ACC112 (cell line): ENCODE results near the gene CLEC18C.
"Not testable (repeated sequence)": the region's sequence is repeated elsewhere in the genome, so short reads cannot be mapped to it uniquely, and the experiment has no call there.

Experiments
- H2AFZ ChIP-seq: fragments of 200-600 bp; sonication (generic); one replicate; pipeline ENCODE4 v1.6.0; 2017; ENCODE audit warnings: antibody characterized with exemption, low read length; ENCODE audit not compliant: unreplicated experiment
- H3K27ac ChIP-seq: fragments of 200-600 bp; sonication (generic); 2 replicates; pipeline ENCODE4 v1.5.1; 2014; ENCODE audit warnings: low read depth, mild to moderate bottlenecking, antibody characterized with exemption, low read length, moderate library complexity
- H3K27me3 ChIP-seq: fragments of 200-600 bp; sonication (generic); 2 replicates; pipeline ENCODE4 v1.6.1; 2014; ENCODE audit warnings: mild to moderate bottlenecking, antibody characterized with exemption, low read length, moderate library complexity, mixed read lengths; ENCODE audit not compliant: insufficient read depth
- H3K36me3 ChIP-seq: fragments of 200-600 bp; sonication (generic); 2 replicates; pipeline ENCODE4 v1.6.1; 2016; ENCODE audit warnings: mild to moderate bottlenecking, antibody characterized with exemption, low read length, moderate library complexity, mixed read lengths; ENCODE audit not compliant: insufficient read depth
- H3K4me1 ChIP-seq: fragments of 200-600 bp; sonication (generic); one replicate; pipeline ENCODE4 v1.6.1; 2016; ENCODE audit warnings: low read length, mixed read lengths; ENCODE audit not compliant: insufficient read depth, unreplicated experiment, control insufficient read depth
- H3K4me3 ChIP-seq: fragments of 200-600 bp; sonication (generic); 2 replicates; pipeline ENCODE4 v1.5.1; 2014; ENCODE audit warnings: mild to moderate bottlenecking, low read depth, low read length
- H3K79me2 ChIP-seq: fragments of 200-600 bp; sonication (generic); one replicate; pipeline ENCODE4 v1.6.0; 2016; ENCODE audit warnings: low read length; ENCODE audit not compliant: control insufficient read depth, unreplicated experiment, insufficient read depth

The CLEC18C gene

DNA sequence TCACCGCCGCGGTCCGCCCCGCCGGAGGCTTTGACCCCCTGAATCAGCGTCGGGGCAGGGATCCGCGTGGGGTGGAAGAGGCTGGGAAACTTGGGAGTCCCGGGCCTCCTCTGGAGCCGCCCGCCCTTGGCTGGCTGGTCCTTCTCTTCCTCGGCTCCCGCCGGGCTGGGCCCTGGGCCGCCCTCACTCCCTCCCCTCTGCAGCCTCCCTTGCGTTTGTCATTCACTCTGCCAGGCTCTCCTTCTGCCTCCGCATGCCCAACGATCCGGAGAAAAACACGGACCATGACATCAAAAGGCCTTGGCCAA lies 15.0 kb downstream of the CLEC18C start:
- H2AFZ ChIP-seq, H3K27ac ChIP-seq, H3K79me2 ChIP-seq, H3K36me3 ChIP-seq, H3K27me3 ChIP-seq, H3K4me1 ChIP-seq: not testable (repeated sequence)
- peak overlapping the region; percentile 44; the same call in 1 of the 2 replicates for H3K4me3 ChIP-seq

DNA sequence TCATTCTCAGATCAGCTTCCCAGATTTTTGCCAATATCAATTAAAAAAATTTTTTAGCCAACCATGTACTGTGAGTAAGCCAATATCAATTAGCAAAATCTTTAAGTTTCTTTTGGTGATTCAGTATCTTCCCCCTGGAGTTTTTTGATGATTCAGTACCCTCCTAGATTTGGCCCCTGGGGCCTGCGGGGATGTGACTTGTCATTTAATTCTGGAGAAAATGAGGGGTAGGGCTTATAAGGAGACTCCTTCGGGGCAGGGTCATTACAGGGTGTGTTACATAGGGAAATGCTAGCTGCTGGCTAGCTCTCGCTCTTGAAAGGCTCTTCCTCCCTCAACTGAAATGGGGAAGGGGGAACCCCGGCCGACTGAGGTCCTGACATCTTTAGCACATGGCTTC lies 17.0 kb downstream of the CLEC18C start:
- H3K4me1 ChIP-seq, H3K36me3 ChIP-seq, H3K27me3 ChIP-seq, H3K79me2 ChIP-seq, H2AFZ ChIP-seq, H3K27ac ChIP-seq, H3K4me3 ChIP-seq: not testable (repeated sequence)

DNA sequence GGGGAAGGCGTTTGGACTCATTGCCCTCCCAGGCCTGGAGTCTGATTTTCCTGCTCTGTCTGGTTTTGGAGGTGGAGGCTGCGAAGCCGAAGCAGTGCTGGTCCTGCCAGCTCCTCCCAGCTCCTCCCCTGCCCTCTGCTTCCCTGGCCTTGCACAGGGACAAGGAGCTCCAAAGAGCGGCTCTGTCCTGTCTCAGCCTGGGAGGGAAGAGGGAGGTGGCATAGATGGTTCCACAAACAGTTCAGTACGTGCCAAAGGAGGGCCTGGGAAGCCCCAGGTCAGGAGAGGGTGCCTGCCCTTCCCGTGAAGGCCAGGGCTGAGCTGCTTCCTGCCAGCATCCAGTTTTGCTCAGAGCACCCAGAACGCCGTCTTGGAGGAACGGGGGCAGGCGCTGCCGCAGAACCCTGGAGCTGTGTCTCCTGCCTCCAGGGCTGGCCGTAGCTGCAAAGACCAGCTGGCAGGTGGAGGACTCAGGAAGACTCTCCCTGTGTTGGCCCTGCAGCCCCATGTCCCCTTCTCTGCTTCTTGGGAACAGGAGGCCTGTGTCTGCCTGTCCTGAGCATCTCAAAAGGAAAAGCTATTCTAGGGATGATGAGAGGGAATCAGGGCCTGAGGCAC lies 23.2 kb downstream of the CLEC18C start:
- H3K79me2 ChIP-seq, H3K27me3 ChIP-seq, H3K36me3 ChIP-seq, H3K27ac ChIP-seq, H3K4me3 ChIP-seq, H2AFZ ChIP-seq, H3K4me1 ChIP-seq: not testable (repeated sequence)

DNA sequence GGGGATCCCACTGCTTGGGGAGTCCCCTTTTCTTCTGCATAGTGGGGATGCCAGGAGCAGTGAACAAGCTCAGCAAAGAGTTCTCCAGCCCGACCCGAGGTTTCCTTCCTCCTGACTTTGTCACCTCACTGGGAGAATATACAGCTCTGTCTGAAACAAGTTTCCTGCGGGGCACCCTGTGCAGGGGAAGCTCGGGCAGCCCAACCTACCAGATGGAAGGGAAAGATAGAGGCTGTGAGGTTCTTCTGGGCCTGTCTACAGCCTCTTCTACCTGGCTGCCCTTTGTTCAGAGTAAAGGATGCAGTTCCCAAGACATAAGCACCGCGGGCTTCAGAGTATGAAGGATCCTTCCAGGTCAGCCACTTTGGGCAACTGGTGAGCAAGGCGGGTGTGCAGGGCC lies 24.0 kb downstream of the CLEC18C start:
- not testable (repeated sequence) for H3K4me1 ChIP-seq, H3K27ac ChIP-seq, H3K36me3 ChIP-seq, H3K27me3 ChIP-seq, H3K79me2 ChIP-seq, H2AFZ ChIP-seq, H3K4me3 ChIP-seq

DNA sequence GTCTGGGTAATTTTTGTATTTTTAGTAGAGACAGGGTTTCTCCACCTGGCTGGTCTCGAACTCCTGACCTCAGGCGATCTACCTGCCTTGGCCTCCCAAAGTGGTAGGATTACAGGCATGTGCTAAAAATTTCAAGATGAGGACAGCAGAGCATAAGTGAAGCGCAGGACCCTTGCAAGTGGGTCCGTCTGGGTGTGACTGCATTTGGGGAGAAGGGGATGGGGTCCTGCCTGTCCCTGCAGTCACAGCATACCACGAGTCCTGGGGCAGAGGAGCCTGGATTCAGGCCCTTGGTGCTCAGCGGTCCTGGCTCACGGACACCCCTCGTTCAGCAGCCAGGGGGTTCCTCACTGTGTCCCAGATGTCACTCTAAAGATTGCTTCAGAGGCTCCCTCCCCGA lies 24.6 kb downstream of the CLEC18C start:
- not testable (repeated sequence) for H3K27me3 ChIP-seq, H3K4me3 ChIP-seq, H3K36me3 ChIP-seq, H3K79me2 ChIP-seq, H3K4me1 ChIP-seq, H3K27ac ChIP-seq, H2AFZ ChIP-seq

DNA sequence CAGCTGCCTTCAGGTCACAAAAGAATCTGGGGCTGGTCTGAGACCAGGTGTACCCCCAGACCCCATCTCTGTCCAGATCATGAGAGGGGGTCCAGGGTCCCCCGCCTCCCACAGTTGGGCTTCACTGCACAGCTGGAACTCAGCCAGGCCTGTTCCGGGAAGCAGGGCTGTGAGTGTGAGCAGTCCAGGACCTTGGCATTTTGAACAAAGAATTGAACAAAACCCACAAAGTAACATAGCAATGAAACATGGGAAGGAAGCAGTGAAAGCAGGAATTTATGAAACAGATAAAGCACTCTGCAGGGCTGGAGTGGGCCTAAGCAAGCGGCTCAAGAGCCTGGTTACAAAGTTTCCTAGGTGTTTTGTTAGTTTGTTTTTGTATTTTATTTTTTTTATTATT lies 25.1 kb downstream of the CLEC18C start:
- H3K36me3 ChIP-seq, H3K4me1 ChIP-seq, H3K27ac ChIP-seq, H3K4me3 ChIP-seq, H2AFZ ChIP-seq, H3K27me3 ChIP-seq, H3K79me2 ChIP-seq: not testable (repeated sequence)

DNA sequence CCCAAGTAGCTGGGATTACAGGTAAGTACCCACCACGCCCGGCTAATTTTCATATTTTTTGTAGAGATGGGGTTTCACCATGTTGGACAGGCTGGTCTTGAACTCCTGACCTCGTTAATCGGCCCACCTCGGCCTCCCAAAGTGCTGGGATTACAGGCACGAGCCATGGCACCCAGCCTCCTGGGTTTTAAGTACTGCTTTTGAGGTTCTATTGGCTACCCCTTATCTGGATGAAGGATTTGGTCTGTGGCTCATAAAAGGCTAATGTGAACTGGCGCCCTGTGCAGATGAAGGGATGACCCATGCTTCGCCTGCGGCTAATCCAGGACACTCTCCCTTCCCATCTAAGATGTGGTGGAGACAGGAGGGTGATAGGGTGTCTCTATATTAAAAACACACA lies 25.6 kb downstream of the CLEC18C start:
- H3K4me3 ChIP-seq, H2AFZ ChIP-seq, H3K27ac ChIP-seq, H3K36me3 ChIP-seq, H3K4me1 ChIP-seq, H3K79me2 ChIP-seq, H3K27me3 ChIP-seq: not testable (repeated sequence)

DNA sequence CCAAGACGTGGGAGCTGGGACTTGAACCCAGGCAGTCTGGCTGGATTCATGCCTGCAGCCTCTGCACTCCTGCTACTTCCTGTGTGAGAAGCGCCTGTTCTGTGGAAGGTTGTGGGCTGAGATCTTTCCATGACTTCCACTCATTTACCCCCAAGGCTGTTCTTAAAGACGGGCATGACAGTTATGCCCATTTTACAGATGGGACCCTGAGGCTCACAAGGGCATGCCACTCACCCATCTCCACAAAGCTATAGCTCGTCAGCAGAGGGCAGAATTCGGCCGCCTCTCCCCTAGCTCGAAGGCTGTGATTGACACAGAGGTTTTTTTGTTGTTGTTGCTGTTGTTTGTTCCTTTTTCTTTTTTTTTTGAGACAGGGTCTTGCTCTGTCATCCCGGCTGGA lies 26.5 kb downstream of the CLEC18C start:
- H3K27ac ChIP-seq, H3K36me3 ChIP-seq, H3K4me1 ChIP-seq, H3K79me2 ChIP-seq, H3K27me3 ChIP-seq, H2AFZ ChIP-seq, H3K4me3 ChIP-seq: not testable (repeated sequence)

DNA sequence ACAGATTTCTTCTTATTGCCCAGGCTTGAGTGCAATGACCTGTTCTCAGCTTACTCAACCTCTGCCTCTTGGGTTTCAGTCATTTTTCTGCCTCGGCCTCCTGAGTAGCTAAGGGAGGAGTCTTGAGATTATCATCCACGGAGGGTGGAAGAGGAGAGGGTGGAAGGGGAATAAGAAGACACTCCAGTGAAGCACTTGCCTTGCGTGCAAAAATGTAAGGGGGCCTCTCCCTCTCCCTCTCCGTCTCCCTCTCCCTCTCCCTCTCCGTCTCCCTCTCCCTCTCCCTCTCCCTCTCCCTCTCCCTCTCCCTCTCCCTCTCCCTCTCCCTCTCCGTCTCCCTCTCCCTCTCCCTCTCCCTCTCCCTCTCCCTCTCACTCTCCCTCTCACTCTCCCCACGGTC lies 29.9 kb downstream of the CLEC18C start:
- H3K27me3 ChIP-seq, H3K4me1 ChIP-seq, H3K27ac ChIP-seq, H3K36me3 ChIP-seq, H2AFZ ChIP-seq, H3K79me2 ChIP-seq, H3K4me3 ChIP-seq: not testable (repeated sequence)

DNA sequence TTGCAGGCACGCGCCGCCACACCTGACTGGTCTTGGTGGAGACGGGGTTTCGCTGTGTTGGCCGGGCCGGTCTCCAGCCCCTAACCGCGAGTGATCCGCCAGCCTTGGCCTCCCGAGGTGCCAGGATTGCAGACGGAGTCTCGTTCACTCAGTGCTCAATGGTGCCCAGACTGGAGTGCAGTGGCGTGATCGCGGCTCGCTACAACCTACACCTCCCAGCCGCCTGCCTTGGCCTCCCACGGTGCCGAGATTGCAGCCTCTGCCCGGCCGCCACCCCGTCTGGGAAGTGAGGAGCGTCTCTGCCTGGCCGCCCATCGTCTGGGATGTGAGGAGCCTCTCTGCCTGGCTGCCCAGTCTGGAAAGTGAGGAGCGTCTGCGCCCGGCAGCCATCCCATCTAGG lies 30.4 kb downstream of the CLEC18C start:
- not testable (repeated sequence) for H3K36me3 ChIP-seq, H3K27me3 ChIP-seq, H3K4me1 ChIP-seq, H3K4me3 ChIP-seq, H3K79me2 ChIP-seq, H2AFZ ChIP-seq, H3K27ac ChIP-seq

DNA sequence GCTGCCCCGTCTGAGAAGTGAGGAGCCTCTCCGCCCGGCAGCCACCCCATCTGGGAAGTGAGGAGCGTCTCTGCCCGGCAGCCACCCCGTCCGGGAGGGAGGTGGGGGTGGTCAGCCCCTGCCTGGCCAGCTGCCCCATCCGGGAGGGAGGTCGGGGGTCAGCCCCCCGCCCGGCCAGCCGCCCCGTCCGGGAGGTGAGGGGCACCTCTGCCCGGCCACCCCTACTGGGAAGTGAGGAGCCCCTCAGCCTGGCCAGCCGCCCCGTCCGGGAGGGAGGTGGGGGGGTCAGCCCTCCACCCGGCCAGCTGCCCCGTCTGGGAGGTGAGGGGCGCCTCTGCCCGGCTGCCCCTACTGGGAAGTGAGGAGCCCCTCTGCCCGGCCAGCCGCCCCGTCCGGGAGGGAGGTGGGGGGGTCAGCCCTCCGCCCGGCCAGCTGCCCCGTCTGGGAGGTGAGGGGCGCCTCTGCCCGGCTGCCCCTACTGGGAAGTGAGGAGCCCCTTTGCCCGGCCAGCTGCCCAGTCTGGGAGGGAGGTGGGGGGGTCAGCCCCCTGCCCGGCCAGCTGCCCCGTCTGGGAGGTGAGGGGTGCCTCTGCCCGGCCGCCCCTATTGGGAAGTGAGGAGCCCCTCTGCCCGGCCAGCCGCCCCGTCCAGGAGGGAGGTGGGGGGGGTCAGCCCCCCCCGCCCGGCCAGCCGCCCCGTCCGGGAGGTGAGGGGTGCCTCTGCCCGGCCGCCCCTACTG lies 31.2 kb downstream of the CLEC18C start:
- H2AFZ ChIP-seq, H3K27ac ChIP-seq, H3K4me3 ChIP-seq, H3K4me1 ChIP-seq, H3K27me3 ChIP-seq, H3K79me2 ChIP-seq, H3K36me3 ChIP-seq: not testable (repeated sequence)
